K562 (cell line): Measurements from ENCODE around the gene CDH12. TPM values are rescaled to one million over a fixed set of nuclear protein-coding genes. Genes with fewer than 3 reads are reported as not detected.

Experiments used
- ATAC-seq: fragments of 200-7000 bp; cut with Tn5 transposase; 3 replicates; pipeline ENCODE4 v1.9.1; 2020; ENCODE audit warnings: moderate library complexity
- BruUV-seq: library from RNA; stranded (reverse); fragments of 400-500 nt; replicated peaks from 2 replicates; lab custom pipeline; 2021; lab: Mats Ljungman, UMichigan
- CTCF ChIA-PET: fragments of 300-600 bp; formaldehyde crosslinking; extraction: SDS; loops from one replicate; lab custom pipeline; 2021; ENCODE audit warnings: low intra/inter-chr PET ratio; lab: Yijun Ruan, JAX
- POLR2A ChIA-PET: fragments of 300-600, 350-650 bp; sonication (Branson Sonifier 250); formaldehyde crosslinking; extraction: SDS; loops from one replicate; lab custom pipeline; 2021; ENCODE audit warnings: antibody characterized with exemption, inconsistent platforms; lab: Yijun Ruan, JAX
- DNase-seq, 4 experiments: peaks; one replicate each; pipeline versions ENCODE4 v3.0.0 to v3.0.0-alpha.2; 2011 to 2018; ENCODE audit warnings: low spot score in 3 of 4, mixed read lengths in 3 of 4; ENCODE audit errors: extremely low read depth in 1 of 4
- FAIRE-seq: peaks from 2 replicates; lab custom pipeline; 2011; peaks lifted over from hg19 to GRCh38; lab: Jason Lieb, UNC
- H2AFZ ChIP-seq: 2 replicates; pipeline ENCODE4 v1.6.0; 2011; ENCODE audit warnings: low read depth, low read length, control low read depth, inconsistent platforms
- H3K27ac ChIP-seq: fragments of 200-600 bp; 3 replicates; pipeline ENCODE4 v1.8.0; 2011; ENCODE audit warnings: low read depth, mild to moderate bottlenecking, control low read depth, inconsistent platforms, low read length, moderate library complexity, mixed read lengths; ENCODE audit errors: extremely low read depth
- H3K27me3 ChIP-seq, 2 experiments: fragments of 300-600 bp in 1 of 2; 2 replicates in 1 of 2; 3 replicates in 1 of 2; pipeline versions ENCODE4 v1.6.0 to v1.8.0; 2011; ENCODE audit warnings: inconsistent platforms in 2 of 2, low read length in 2 of 2, mild to moderate bottlenecking in 1 of 2, mixed read lengths in 1 of 2, moderate library complexity in 1 of 2; ENCODE audit not compliant: control insufficient read depth in 2 of 2, insufficient read depth in 2 of 2
- H3K36me3 ChIP-seq: fragments of 300-600 bp; 3 replicates; pipeline ENCODE4 v1.8.0; 2011; ENCODE audit warnings: mild to moderate bottlenecking, low read length, inconsistent platforms; ENCODE audit not compliant: control insufficient read depth, insufficient read depth
- H3K4me1 ChIP-seq, 2 experiments: fragments of 200-600 bp in 1 of 2; replicated peaks in 1 of 2; 2 replicates in 1 of 2; 3 replicates in 1 of 2; pipeline versions ENCODE4 v1.5.1 to v1.8.0; 2011; ENCODE audit warnings: inconsistent platforms in 2 of 2, low read length in 2 of 2, mild to moderate bottlenecking in 1 of 2, mixed read lengths in 1 of 2, moderate library complexity in 1 of 2; ENCODE audit not compliant: control insufficient read depth in 2 of 2, insufficient read depth in 2 of 2
- H3K4me2 ChIP-seq: 2 replicates; pipeline ENCODE4 v1.6.1; 2011; ENCODE audit warnings: low read length, control low read depth, inconsistent platforms, mixed read lengths; ENCODE audit not compliant: insufficient read depth
- H3K4me3 ChIP-seq: fragments of 200-600 bp; sonication (generic), shearing (Covaris generic); 2 replicates; pipeline ENCODE4 v1.5.1; 2016; ENCODE audit warnings: control low read depth, inconsistent platforms
- H3K79me2 ChIP-seq: fragments of 200-600 bp; 3 replicates; pipeline ENCODE4 v1.8.0; 2011; ENCODE audit warnings: low read length, inconsistent platforms; ENCODE audit not compliant: control insufficient read depth, insufficient read depth
- H3K9ac ChIP-seq, 2 experiments: 2 replicates each; pipeline versions ENCODE4 v1.6.0 to v1.6.1; 2011; ENCODE audit warnings: low read depth in 2 of 2, low read length in 2 of 2, control low read depth in 1 of 2, inconsistent platforms in 1 of 2, mild to moderate bottlenecking in 1 of 2, mixed read lengths in 1 of 2; ENCODE audit not compliant: insufficient read depth in 1 of 2
- H3K9me1 ChIP-seq: one replicate; pipeline ENCODE4 v1.6.0; 2011; ENCODE audit warnings: inconsistent platforms, mild to moderate bottlenecking, low read length, moderate library complexity; ENCODE audit not compliant: control insufficient read depth, insufficient read depth
- H3K9me3 ChIP-seq: replicated peaks from 2 replicates; pipeline ENCODE4 v1.5.1; 2011; ENCODE audit warnings: low read depth, low read length, inconsistent platforms; ENCODE audit not compliant: control insufficient read depth, insufficient read depth
- H4K20me1 ChIP-seq: replicated peaks from 2 replicates; pipeline ENCODE4 v1.6.1; 2011; ENCODE audit warnings: low read length, inconsistent platforms, mixed read lengths; ENCODE audit not compliant: control insufficient read depth, insufficient read depth
- ARID2 ChIP-seq: fragments of 450-650 bp; IDR thresholded peaks from 2 replicates; pipeline ENCODE4 v1.6.1; 2017; ENCODE audit warnings: antibody characterized with exemption, mild to moderate bottlenecking
- ARID4B ChIP-seq: sonication (generic); formaldehyde crosslinking; IDR thresholded peaks from 2 replicates; pipeline ENCODE4 v1.8.0; 2022; ENCODE audit warnings: mild to moderate bottlenecking, missing genetic modification reagents
- FOXA1 ChIP-seq: fragments of 450-650 bp; IDR thresholded peaks from 2 replicates; pipeline ENCODE4 v1.6.1; 2016; ENCODE audit warnings: mild to moderate bottlenecking, borderline replicate concordance
- IFI16 ChIP-seq: fragments of 250-450 bp; sonication (Bioruptor Pico); IDR thresholded peaks from 2 replicates; pipeline ENCODE4 v2.1.2; 2022; ENCODE audit warnings: mild to moderate bottlenecking, inconsistent platforms
- NCOR1 ChIP-seq: fragments of 450-650 bp; IDR thresholded peaks from 2 replicates; pipeline ENCODE4 v1.6.1; 2016; ENCODE audit warnings: mild to moderate bottlenecking, moderate library complexity
- NR3C1 ChIP-seq: sonication (generic); formaldehyde crosslinking; IDR thresholded peaks from 2 replicates; pipeline ENCODE4 v1.8.1; 2022; ENCODE audit warnings: missing genetic modification reagents
- OTX1 ChIP-seq: fragments of 450-650 bp; formaldehyde crosslinking; IDR thresholded peaks from 2 replicates; pipeline ENCODE4 v1.4.0; 2022; ENCODE audit warnings: mild to moderate bottlenecking
- RB1 ChIP-seq: fragments of 450-650 bp; IDR thresholded peaks from 2 replicates; pipeline ENCODE4 v1.6.1; 2017; ENCODE audit warnings: low read depth, mild to moderate bottlenecking
- ZFP1 ChIP-seq: fragments of 450-650 bp; formaldehyde crosslinking; IDR thresholded peaks from 2 replicates; pipeline ENCODE4 v1.4.0; 2020; ENCODE audit warnings: mild to moderate bottlenecking, mixed read lengths
- ZKSCAN8 ChIP-seq: fragments of 200-800 bp; sonication (Bioruptor generic); IDR thresholded peaks from 2 replicates; pipeline ENCODE4 v1.6.1; 2016; ENCODE audit warnings: missing genetic modification characterization, missing compliant biosample characterization
- ZMIZ1 ChIP-seq, 2 experiments: fragments of 150-350 bp in 1 of 2; IDR thresholded peaks; 2 replicates each; pipeline ENCODE4 v1.6.1; 2012 to 2016; ENCODE audit warnings: low read depth in 2 of 2, low read length in 2 of 2, mild to moderate bottlenecking in 1 of 2, moderate library complexity in 1 of 2
- ZNF12 ChIP-seq: sonication (generic); formaldehyde crosslinking; IDR thresholded peaks from 2 replicates; pipeline ENCODE4 v1.4.0; 2020; ENCODE audit warnings: mild to moderate bottlenecking, missing genetic modification reagents
- ZNF347 ChIP-seq: fragments of 450-650 bp; formaldehyde crosslinking; IDR thresholded peaks from 2 replicates; pipeline ENCODE4 v1.4.0; 2020; ENCODE audit warnings: low read depth, mild to moderate bottlenecking, moderate library complexity
- ZNF561 ChIP-seq: fragments of 450-650 bp; formaldehyde crosslinking; conservative IDR thresholded peaks from 2 replicates; pipeline ENCODE4 v1.4.0; 2020; ENCODE audit warnings: mild to moderate bottlenecking, moderate library complexity
- ZNF57 ChIP-seq: fragments of 450-650 bp; formaldehyde crosslinking; IDR thresholded peaks from 2 replicates; pipeline ENCODE4 v1.4.0; 2020; ENCODE audit warnings: mild to moderate bottlenecking, moderate library complexity
- WGBS: fragments of 100-300 bp; shearing (Covaris generic); methylation state at CpG from one replicate; pipeline ENCODE4 v1.1.6; 2016; ENCODE audit warnings: low coverage, mixed read lengths; ENCODE audit not compliant: insufficient coverage; ENCODE audit errors: missing lambda C conversion rate; 5-methylcytosine and 5-hydroxymethylcytosine counted together
- in situ Hi-C: fragments of 300-500 bp; cut with MboI; formaldehyde crosslinking; loops from 4 replicates; pipeline ENCODE4 v1.15.0; 2018; ENCODE audit warnings: inconsistent platforms, mixed read lengths
- intact Hi-C: fragments of 100-400 bp; cut with micrococcal nuclease; formaldehyde crosslinking; loops from 2 replicates; pipeline ENCODE4 v1.14.2; 2022
- polyA plus RNA-seq, 8 experiments: library from polyadenylated mRNA; depleted of rRNA in 4 of 8; stranded (reverse) in 5 of 8; unstranded in 3 of 8; fragments of >200 nt; fragmentation: Nextera tagmentation in 2 of 8; fragmentation: Illumina TruSeq in 1 of 8; extraction: Ambion mirVana in 2 of 8; extraction: Trizol in 1 of 8; gene quantifications; 2 replicates each; pipeline versions ENCODE4 v1.2.1 to v1.2.3, GENCODE V29; 2011 to 2014; ENCODE audit warnings: inconsistent platforms in 1 of 8, missing spikeins in 1 of 8
- total RNA-seq, 7 experiments: library from RNA; depleted of rRNA in 6 of 7; stranded (reverse); fragments of >200 nt in 6 of 7; fragmentation: Illumina TruSeq in 2 of 7; extraction: Trizol in 2 of 7; gene quantifications; 2 replicates each; pipeline versions ENCODE4 v1.2.1 to v1.2.3, GENCODE V29; 2011 to 2021; ENCODE audit warnings: low replicate concordance in 1 of 7

Gene CDH12
- total and polyA plus RNA-seq, 9 of the 15 experiments (the other 6 are each of a cell fraction or from before 2014, with no cell fraction given), result 0.03 to 1.7 (median 0.37) TPM

GRCh38 chr5:21880164-21880563, 973.0 kb downstream of the CDH12 start (continued):
- TF ChIP-seq ZNF561 (CRISPR knock-in tag), result no peak
- TF ChIP-seq IFI16 (CRISPR knock-in tag), result no peak
- TF ChIP-seq, all 486 proteins: peak for 0

GRCh38 chr5:21862986-21863385, 990.2 kb downstream of the CDH12 start:
- no peak for FAIRE-seq
- H2AFZ ChIP-seq, result no peak overlapping the region
- H3K27me3 ChIP-seq, result no peaks in the 10 kb centered on the region
- no peak overlapping the region for H3K4me3 ChIP-seq
- in situ Hi-C loops (no loop called here), intact Hi-C loops (no loop called here)
- no peak overlapping the region for H3K27ac ChIP-seq
- no peaks in the 10 kb centered on the region for H3K79me2 ChIP-seq
- H3K4me2 ChIP-seq, result no peak overlapping the region
- ChIA-PET POLR2A (no interaction called here), CTCF (no interaction called here)
- no peak overlapping the region for H3K9ac ChIP-seq
- no peak for DNase-seq
- no peaks in the 10 kb centered on the region for H3K4me1 ChIP-seq
- no peaks in the 10 kb centered on the region; the same call in 1 of the 2 replicates for H3K9me3 ChIP-seq
- no peak for ATAC-seq
- no peaks in the 10 kb centered on the region for H3K36me3 ChIP-seq
- no peak for TF ChIP-seq ARID4B (CRISPR knock-in tag)
- no peak for TF ChIP-seq NCOR1
- no peak for TF ChIP-seq ZNF12 (CRISPR knock-in tag)
- TF ChIP-seq OTX1 (CRISPR knock-in tag), result no peak
- no peak for TF ChIP-seq RB1
- TF ChIP-seq ZKSCAN8 (CRISPR knock-in tag), result no peak
- no peak for TF ChIP-seq FOXA1
- no peak for TF ChIP-seq NR3C1 (CRISPR knock-in tag)
- no peak for TF ChIP-seq ZNF347 (CRISPR knock-in tag)
- no peak for TF ChIP-seq ZMIZ1 (IDR thresholded peaks at IDR 0.05; ENCODE audit: low read depth in 2 of 2, low read length in 2 of 2)
- TF ChIP-seq ZFP1 (CRISPR knock-in tag), result no peak
- no peak for TF ChIP-seq ARID2
- TF ChIP-seq ZNF57, result no peak
- TF ChIP-seq, all 486 proteins: peak for 0
- Histone ChIP-seq H4K20me1 (no peaks in the 10 kb centered on the region), H3K9me1 (no peaks in the 10 kb centered on the region)
- no TSS peak for BruUV-seq
- 2% methylated on average over 3 of the region's 3 CpGs for WGBS
